Panc1 (cell line): ENCODE data around the gene MINDY4. TPM values are rescaled to one million over a fixed set of nuclear protein-coding genes. Genes with fewer than 3 reads are reported as not detected.

Experiments used
- ATAC-seq: fragments of 200-7000 bp; cut with Tn5 transposase; 2 replicates; pipeline ENCODE4 v1.9.1; 2020; ENCODE audit warnings: mild to moderate bottlenecking, moderate library complexity
- BruUV-seq: library from RNA; stranded (reverse); fragments of 400-500 nt; replicated peaks from 2 replicates; lab custom pipeline; 2021; lab: Mats Ljungman, UMichigan
- CTCF ChIA-PET: fragments of 300-600 bp; sonication (Branson Sonifier 250); formaldehyde crosslinking; loops from one replicate; lab custom pipeline; 2022; ENCODE audit warnings: antibody characterized with exemption; lab: Charles Lee
- POLR2A ChIA-PET: fragments of 300-600 bp; sonication (Branson Sonifier 250); formaldehyde crosslinking; loops from one replicate; lab custom pipeline; 2022; ENCODE audit warnings: antibody characterized with exemption; lab: Charles Lee
- DNase-seq: peaks from one replicate; pipeline ENCODE4 v3.0.0-alpha.2; 2010; ENCODE audit warnings: low read depth, low spot score
- H3K27ac ChIP-seq: 2 replicates; pipeline ENCODE4 v1.5.1; 2011; ENCODE audit warnings: mild to moderate bottlenecking, low read length, inconsistent platforms
- H3K27me3 ChIP-seq: fragments of 200-500 bp; sonication (Bioruptor generic); 2 replicates; pipeline ENCODE4 v1.6.0; 2014; ENCODE audit warnings: low read length, inconsistent platforms; ENCODE audit not compliant: control insufficient read depth, insufficient read depth
- H3K36me3 ChIP-seq: fragments of 200-500 bp; sonication (Bioruptor generic); 2 replicates; pipeline ENCODE4 v1.5.1; 2014; ENCODE audit warnings: inconsistent platforms, mild to moderate bottlenecking, low read length, moderate library complexity; ENCODE audit not compliant: control insufficient read depth, insufficient read depth
- H3K4me1 ChIP-seq: 2 replicates; pipeline ENCODE4 v1.5.1; 2011; ENCODE audit warnings: inconsistent platforms, mild to moderate bottlenecking, low read length, moderate library complexity; ENCODE audit not compliant: control insufficient read depth, insufficient read depth
- H3K4me3 ChIP-seq, 2 experiments: 2 replicates each; pipeline ENCODE4 v1.5.1; 2011 to 2012; ENCODE audit warnings: low read depth in 2 of 2, low read length in 2 of 2, mild to moderate bottlenecking in 2 of 2, inconsistent platforms in 1 of 2, moderate library complexity in 1 of 2
- H3K9me3 ChIP-seq: fragments of 200-500 bp; sonication (Bioruptor generic); 2 replicates; pipeline ENCODE4 v1.5.1; 2014; ENCODE audit warnings: low read depth, mild to moderate bottlenecking, inconsistent platforms, low read length, moderate library complexity; ENCODE audit not compliant: control insufficient read depth, insufficient read depth
- CTCF ChIP-seq: fragments of 450-650 bp; IDR thresholded peaks from 2 replicates; pipeline ENCODE4 v1.5.1; 2017; ENCODE audit warnings: mild to moderate bottlenecking
- POLR2AphosphoS5 ChIP-seq: IDR thresholded peaks from 2 replicates; pipeline ENCODE4 v1.6.1; 2012; ENCODE audit warnings: mild to moderate bottlenecking, low read depth, low read length, moderate library complexity
- REST ChIP-seq, 2 experiments: IDR thresholded peaks; 2 replicates each; pipeline ENCODE4 v1.6.1; 2011 to 2012; ENCODE audit warnings: low read depth in 2 of 2, control low read depth in 1 of 2, low read length in 1 of 2, mild to moderate bottlenecking in 1 of 2, moderate library complexity in 1 of 2; ENCODE audit not compliant: insufficient read depth in 1 of 2
- SIN3A ChIP-seq: IDR thresholded peaks from 2 replicates; pipeline ENCODE4 v1.6.1; 2012; ENCODE audit warnings: low read depth, mild to moderate bottlenecking, low read length, moderate library complexity, borderline replicate concordance; ENCODE audit not compliant: insufficient read depth
- TCF7L2 ChIP-seq: IDR thresholded peaks from 2 replicates; pipeline ENCODE4 v1.6.1; 2011; ENCODE audit warnings: mild to moderate bottlenecking, low read depth, low read length, inconsistent platforms
- in situ Hi-C: cut with HindIII; loops from 2 replicates; pipeline ENCODE4 v1.10.0; 2016; ENCODE audit warnings: low sequenced_read_pairs, low pct_unique_long_range_greater_than_20kb
- intact Hi-C: fragments of 100-400 bp; cut with micrococcal nuclease; formaldehyde crosslinking; loops from one replicate; pipeline ENCODE4 v1.10.0; 2022; ENCODE audit not compliant: unreplicated experiment
- total RNA-seq: library from RNA; stranded (reverse); gene quantifications from one replicate; pipeline ENCODE4 v1.2.1, GENCODE V29; 2021; ENCODE audit not compliant: unreplicated experiment

The MINDY4 gene
- total RNA-seq, 1 experiment from 2014 or later, result 6.2 TPM

- no peaks in the 10 kb centered on the region for H3K4me1 ChIP-seq
- CTCF ChIA-PET, result no interaction called here
- H3K9me3 ChIP-seq, result no peaks in the 10 kb centered on the region
- no peaks in the 10 kb centered on the region for H3K36me3 ChIP-seq
- no peaks in the 10 kb centered on the region for H3K27me3 ChIP-seq
- POLR2A ChIA-PET, result no interaction called here
- no TSS peak for BruUV-seq
- no peak for ATAC-seq
- TF ChIP-seq REST (IDR thresholded peaks at IDR 0.05; ENCODE audit: insufficient read depth in 1 of 2, low read depth in 2 of 2, low read length in 1 of 2), result no peak
- no peak for TF ChIP-seq POLR2AphosphoS5
- no peak for TF ChIP-seq TCF7L2
- no peak for TF ChIP-seq CTCF
- no peak for TF ChIP-seq SIN3A
- DNase-seq, result no peak
- no peak overlapping the region for H3K27ac ChIP-seq
- intact Hi-C loops, result no loop called here
- in situ Hi-C loops, result no loop called here
- H3K4me3 ChIP-seq, result no peak overlapping the region
Observed at GRCh38 chr7:30916255-30916654, 145.0 kb downstream of the MINDY4 start.

- DNase-seq (no peak), ATAC-seq (no peak)
- in situ Hi-C loops (no loop called here), intact Hi-C loops (no loop called here)
- ChIA-PET CTCF (interaction anchor here (0.6 kb wide), 1 partner anchor 121 kb away, joined by 4 read pairs; no protein-coding TSS in a partner anchor), POLR2A (no interaction called here)
- Histone ChIP-seq H3K27me3 (no peaks in the 10 kb centered on the region), H3K4me1 (no peaks in the 10 kb centered on the region), H3K4me3 (no peak overlapping the region), H3K9me3 (no peaks in the 10 kb centered on the region), H3K36me3 (no peaks in the 10 kb centered on the region), H3K27ac (no peak overlapping the region)
- TF ChIP-seq POLR2AphosphoS5, result no peak
- TF ChIP-seq TCF7L2, result no peak
- TF ChIP-seq REST (IDR thresholded peaks at IDR 0.05; ENCODE audit: insufficient read depth in 1 of 2, low read depth in 2 of 2, low read length in 1 of 2), result no peak
- no peak for TF ChIP-seq SIN3A
- TF ChIP-seq CTCF, result no peak
- no TSS peak for BruUV-seq
Observed at GRCh38 chr7:30916767-30917166, 145.6 kb downstream of the MINDY4 start.
